ENCODE data around the gene NDST1. TPM values are rescaled to one million over a fixed set of nuclear protein-coding genes. Genes with fewer than 3 reads are reported as not detected.

The NDST1 gene
- total RNA-seq, 2 experiments from 2014 or later: 2.9 to 3.3 TPM

DNA sequence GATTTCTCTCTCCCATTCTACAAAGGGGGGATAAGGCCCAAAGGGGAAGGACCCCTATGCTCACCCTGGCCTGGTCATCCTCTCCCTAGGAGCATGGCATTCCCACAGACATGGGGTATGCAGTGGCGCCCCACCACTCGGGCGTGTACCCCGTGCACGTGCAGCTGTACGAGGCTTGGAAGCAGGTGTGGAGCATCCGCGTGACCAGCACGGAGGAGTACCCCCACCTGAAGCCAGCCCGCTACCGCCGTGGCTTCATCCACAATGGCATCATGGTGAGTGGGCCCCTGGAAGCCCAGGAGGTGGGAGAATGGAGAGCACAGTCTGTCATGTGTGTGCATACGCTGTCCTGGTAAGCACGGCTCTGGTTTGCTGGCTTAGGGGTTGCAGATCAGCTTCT is 27.7 kb downstream of the NDST1 start:
- no peak for DNase-seq
- intact Hi-C loops (cut with micrococcal nuclease): no loop called here
- Mint-ChIP-seq H3K4me3 (no peak overlapping the region), H3K36me3 (ENCODE audit: low read depth) (peaks cover 1% of the 10 kb centered on the region), H3K9me3 (no peaks in the 10 kb centered on the region), H3K27ac (no peak overlapping the region), H3K27me3 (no peaks in the 10 kb centered on the region), H3K4me1 (ENCODE audit: low read depth) (no peaks in the 10 kb centered on the region)
- ATAC-seq: no peak
- POLR2A ChIA-PET: no interaction called here
- CTCF ChIA-PET: interaction anchor here (4.8 kb wide), 1 partner anchor 9 kb away, joined by 21 read pairs; no protein-coding TSS in a partner anchor
- no peak for TF ChIP-seq CTCF (IDR thresholded peaks at IDR 0.05)

- H3K36me3 Mint-ChIP-seq (ENCODE audit: low read depth): peaks cover 1% of the 10 kb centered on the region
- intact Hi-C loops (cut with micrococcal nuclease): no loop called here
- no peak for TF ChIP-seq CTCF (IDR thresholded peaks at IDR 0.05)
- ChIA-PET CTCF (interaction anchor here (0.9 kb wide), 1 partner anchor 81 kb away, joined by 4 read pairs; no protein-coding TSS in a partner anchor), POLR2A (no interaction called here)
- ATAC-seq (no peak), DNase-seq (no peak)
- H3K27ac Mint-ChIP-seq: no peak overlapping the region
- H3K9me3 Mint-ChIP-seq: no peaks in the 10 kb centered on the region
- H3K4me3 Mint-ChIP-seq: no peak overlapping the region
- H3K27me3 Mint-ChIP-seq: no peaks in the 10 kb centered on the region
- no peaks in the 10 kb centered on the region for H3K4me1 Mint-ChIP-seq (ENCODE audit: low read depth)
These were observed 30.3 kb downstream of the NDST1 start for GRCh38 chr5:150538007-150538917.

- ATAC-seq: no peak
- no peak for DNase-seq
- intact Hi-C loops (cut with micrococcal nuclease): no loop called here
- no peak for TF ChIP-seq CTCF (IDR thresholded peaks at IDR 0.05)
- peaks cover 1% of the 10 kb centered on the region for H3K36me3 Mint-ChIP-seq (ENCODE audit: low read depth)
- no peak overlapping the region for H3K4me3 Mint-ChIP-seq
- H3K9me3 Mint-ChIP-seq: no peaks in the 10 kb centered on the region
- no peaks in the 10 kb centered on the region for H3K27me3 Mint-ChIP-seq
- H3K27ac Mint-ChIP-seq: no peak overlapping the region
- CTCF ChIA-PET: interaction anchor here (0.9 kb wide), 1 partner anchor 82 kb away, joined by 4 read pairs; no protein-coding TSS in a partner anchor
- POLR2A ChIA-PET: no interaction called here
- H3K4me1 Mint-ChIP-seq (ENCODE audit: low read depth): no peaks in the 10 kb centered on the region
These were observed 31.3 kb downstream of the NDST1 start for GRCh38 chr5:150539206-150539605.

DNA sequence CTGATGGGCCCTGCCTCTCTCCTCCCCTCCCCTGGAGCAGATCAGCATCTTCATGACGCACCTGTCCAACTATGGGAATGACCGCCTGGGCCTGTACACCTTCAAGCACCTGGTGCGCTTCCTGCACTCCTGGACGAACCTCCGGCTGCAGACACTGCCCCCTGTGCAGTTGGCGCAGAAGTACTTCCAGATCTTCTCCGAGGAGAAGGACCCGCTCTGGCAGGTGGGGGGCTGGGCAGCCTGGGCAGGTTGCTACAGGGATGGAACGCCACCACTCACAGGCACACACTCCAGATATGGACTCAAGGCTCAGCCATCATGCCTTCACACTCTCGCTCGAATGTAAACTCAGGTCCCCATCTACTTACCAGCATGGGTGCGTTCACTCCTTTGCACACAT is 32.1 kb downstream of the NDST1 start:
- Mint-ChIP-seq H3K27ac (no peak overlapping the region), H3K36me3 (ENCODE audit: low read depth) (peaks cover 1% of the 10 kb centered on the region), H3K4me1 (ENCODE audit: low read depth) (no peaks in the 10 kb centered on the region), H3K4me3 (no peak overlapping the region), H3K9me3 (no peaks in the 10 kb centered on the region), H3K27me3 (no peaks in the 10 kb centered on the region)
- ATAC-seq (no peak), DNase-seq (no peak)
- intact Hi-C loops (cut with micrococcal nuclease): loop anchor here (5.0 kb wide), 1 partner anchor 78 kb away; no protein-coding TSS in a partner anchor
- no peak for TF ChIP-seq CTCF (IDR thresholded peaks at IDR 0.05)
- ChIA-PET POLR2A (no interaction called here), CTCF (no interaction called here)

Measured in activated CD8-positive, alpha-beta T cell treated with anti-CD3 and anti-CD28 coated beads for 36 hours (primary cell).